ENCODE data around the gene FBXL17.

FBXL17 gene

GRCh38 chr5:107824821-107825220 lies 557.1 kb downstream of the FBXL17 start:
- H3K36me3 ChIP-seq (ENCODE audit: insufficient read depth, low read length), result no peaks in the 10 kb centered on the region
- H3K27ac ChIP-seq (ENCODE audit: low read length), result no peak overlapping the region
- no peak overlapping the region for H2AFZ ChIP-seq (ENCODE audit: low read depth, low read length)
- H3K4me3 ChIP-seq (ENCODE audit: low read depth in 1 of 2, low read length in 2 of 2), result no peak overlapping the region
- ATAC-seq (ENCODE audit: insufficient read depth, low read depth) (no peak), DNase-seq (no peak)
- no peak overlapping the region for H3K4me2 ChIP-seq (ENCODE audit: insufficient read depth, low read length)
- no peaks in the 10 kb centered on the region for H3K79me2 ChIP-seq (ENCODE audit: insufficient read depth, low read length)
- no peaks in the 10 kb centered on the region for H3K9me3 ChIP-seq (ENCODE audit: insufficient read depth, low read length, severe bottlenecking)
- H4K20me1 ChIP-seq (ENCODE audit: insufficient read depth, low read length), result no peaks in the 10 kb centered on the region
- TF ChIP-seq CTCF (IDR thresholded peaks at IDR 0.05; ENCODE audit: borderline replicate concordance, extremely low read depth, low read length, poor library complexity, severe bottlenecking), result no peak
- no peak for TF ChIP-seq EZH2 (IDR thresholded peaks at IDR 0.05; ENCODE audit: borderline replicate concordance, low read depth, low read length, severe bottlenecking)
- no peaks in the 10 kb centered on the region for H3K27me3 ChIP-seq (ENCODE audit: insufficient read depth, low read length, poor library complexity)
- no peaks in the 10 kb centered on the region for H3K4me1 ChIP-seq (ENCODE audit: insufficient read depth, low read length)
- H3K9ac ChIP-seq (ENCODE audit: low read depth, low read length), result no peak overlapping the region

GRCh38 chr5:107821288-107821687 lies 560.6 kb downstream of the FBXL17 start:
- Histone ChIP-seq H2AFZ (ENCODE audit: low read depth, low read length) (no peak overlapping the region), H3K9ac (ENCODE audit: low read depth, low read length) (no peak overlapping the region), H4K20me1 (ENCODE audit: insufficient read depth, low read length) (no peaks in the 10 kb centered on the region), H3K27me3 (ENCODE audit: insufficient read depth, low read length, poor library complexity) (no peaks in the 10 kb centered on the region), H3K4me3 (ENCODE audit: low read depth in 1 of 2, low read length in 2 of 2) (no peak overlapping the region), H3K4me2 (ENCODE audit: insufficient read depth, low read length) (no peak overlapping the region), H3K4me1 (ENCODE audit: insufficient read depth, low read length) (no peaks in the 10 kb centered on the region), H3K79me2 (ENCODE audit: insufficient read depth, low read length) (no peaks in the 10 kb centered on the region), H3K36me3 (ENCODE audit: insufficient read depth, low read length) (no peaks in the 10 kb centered on the region), H3K27ac (ENCODE audit: low read length) (no peak overlapping the region), H3K9me3 (ENCODE audit: insufficient read depth, low read length, severe bottlenecking) (no peaks in the 10 kb centered on the region)
- TF ChIP-seq EZH2 (IDR thresholded peaks at IDR 0.05; ENCODE audit: borderline replicate concordance, low read depth, low read length, severe bottlenecking) (no peak), CTCF (IDR thresholded peaks at IDR 0.05; ENCODE audit: borderline replicate concordance, extremely low read depth, low read length, poor library complexity, severe bottlenecking) (no peak)
- DNase-seq (no peak), ATAC-seq (ENCODE audit: insufficient read depth, low read depth) (no peak)

GRCh38 chr5:107820429-107820828 lies 561.5 kb downstream of the FBXL17 start:
- peak overlapping the region; percentile 20; the same call in 1 of the 2 replicates for H2AFZ ChIP-seq (ENCODE audit: low read depth, low read length)
- H3K4me2 ChIP-seq (ENCODE audit: insufficient read depth, low read length), result no peak overlapping the region
- H3K79me2 ChIP-seq (ENCODE audit: insufficient read depth, low read length), result no peaks in the 10 kb centered on the region
- no peaks in the 10 kb centered on the region for H4K20me1 ChIP-seq (ENCODE audit: insufficient read depth, low read length)
- no peak overlapping the region for H3K27ac ChIP-seq (ENCODE audit: low read length)
- TF ChIP-seq CTCF (IDR thresholded peaks at IDR 0.05; ENCODE audit: borderline replicate concordance, extremely low read depth, low read length, poor library complexity, severe bottlenecking) (no peak), EZH2 (IDR thresholded peaks at IDR 0.05; ENCODE audit: borderline replicate concordance, low read depth, low read length, severe bottlenecking) (no peak)
- ATAC-seq (ENCODE audit: insufficient read depth, low read depth) (no peak), DNase-seq (no peak)
- H3K4me1 ChIP-seq (ENCODE audit: insufficient read depth, low read length), result no peaks in the 10 kb centered on the region
- H3K27me3 ChIP-seq (ENCODE audit: insufficient read depth, low read length, poor library complexity), result no peaks in the 10 kb centered on the region
- no peaks in the 10 kb centered on the region for H3K9me3 ChIP-seq (ENCODE audit: insufficient read depth, low read length, severe bottlenecking)
- no peaks in the 10 kb centered on the region for H3K36me3 ChIP-seq (ENCODE audit: insufficient read depth, low read length)
- no peak overlapping the region for H3K9ac ChIP-seq (ENCODE audit: low read depth, low read length)
- H3K4me3 ChIP-seq (ENCODE audit: low read depth in 1 of 2, low read length in 2 of 2), result no peak overlapping the region

GRCh38 chr5:107817951-107818350 lies 563.9 kb downstream of the FBXL17 start:
- ATAC-seq (ENCODE audit: insufficient read depth, low read depth), result no peak
- Histone ChIP-seq H3K9me3 (ENCODE audit: insufficient read depth, low read length, severe bottlenecking) (no peaks in the 10 kb centered on the region), H3K36me3 (ENCODE audit: insufficient read depth, low read length) (no peaks in the 10 kb centered on the region), H3K27ac (ENCODE audit: low read length) (no peak overlapping the region), H3K4me3 (ENCODE audit: low read depth in 1 of 2, low read length in 2 of 2) (no peak overlapping the region), H4K20me1 (ENCODE audit: insufficient read depth, low read length) (no peaks in the 10 kb centered on the region), H3K4me1 (ENCODE audit: insufficient read depth, low read length) (no peaks in the 10 kb centered on the region), H3K79me2 (ENCODE audit: insufficient read depth, low read length) (no peaks in the 10 kb centered on the region), H3K4me2 (ENCODE audit: insufficient read depth, low read length) (no peak overlapping the region), H3K27me3 (ENCODE audit: insufficient read depth, low read length, poor library complexity) (no peaks in the 10 kb centered on the region), H2AFZ (ENCODE audit: low read depth, low read length) (no peak overlapping the region), H3K9ac (ENCODE audit: low read depth, low read length) (no peak overlapping the region)
- no peak for DNase-seq
- no peak for TF ChIP-seq EZH2 (IDR thresholded peaks at IDR 0.05; ENCODE audit: borderline replicate concordance, low read depth, low read length, severe bottlenecking)
- TF ChIP-seq CTCF (IDR thresholded peaks at IDR 0.05; ENCODE audit: borderline replicate concordance, extremely low read depth, low read length, poor library complexity, severe bottlenecking), result no peak

All from DND-41 (cell line).